Cardiac fibroblast (primary cell): Measurements from ENCODE around the gene AADAT.

Source experiments
- DNase-seq, 2 donors: peaks; one replicate each; pipeline versions ENCODE4 v3.0.0 to v3.0.0-alpha.2; 2010; ENCODE audit warnings: low read depth in 2 of 2
- H3K4me3 ChIP-seq, 2 donors: replicated peaks in 1 of 2; 1 replicate in 1 of 2; 2 replicates in 1 of 2; pipeline ENCODE4 v1.5.1; 2011; ENCODE audit warnings: low read depth in 2 of 2, low read length in 2 of 2, mild to moderate bottlenecking in 2 of 2, moderate library complexity in 1 of 2
- TF ChIP-seq, protein P1 (sequence below): IDR thresholded peaks from one replicate; pipeline ENCODE4 v1.5.1; 2011; ENCODE audit warnings: low read depth, mild to moderate bottlenecking, low read length, inconsistent platforms

AADAT gene

GRCh38 chr4:170038232-170038631 is 51.5 kb downstream of the AADAT start:
- DNase-seq: no peak
- no peak overlapping the region for H3K4me3 ChIP-seq
- TF ChIP-seq, protein P1, sequence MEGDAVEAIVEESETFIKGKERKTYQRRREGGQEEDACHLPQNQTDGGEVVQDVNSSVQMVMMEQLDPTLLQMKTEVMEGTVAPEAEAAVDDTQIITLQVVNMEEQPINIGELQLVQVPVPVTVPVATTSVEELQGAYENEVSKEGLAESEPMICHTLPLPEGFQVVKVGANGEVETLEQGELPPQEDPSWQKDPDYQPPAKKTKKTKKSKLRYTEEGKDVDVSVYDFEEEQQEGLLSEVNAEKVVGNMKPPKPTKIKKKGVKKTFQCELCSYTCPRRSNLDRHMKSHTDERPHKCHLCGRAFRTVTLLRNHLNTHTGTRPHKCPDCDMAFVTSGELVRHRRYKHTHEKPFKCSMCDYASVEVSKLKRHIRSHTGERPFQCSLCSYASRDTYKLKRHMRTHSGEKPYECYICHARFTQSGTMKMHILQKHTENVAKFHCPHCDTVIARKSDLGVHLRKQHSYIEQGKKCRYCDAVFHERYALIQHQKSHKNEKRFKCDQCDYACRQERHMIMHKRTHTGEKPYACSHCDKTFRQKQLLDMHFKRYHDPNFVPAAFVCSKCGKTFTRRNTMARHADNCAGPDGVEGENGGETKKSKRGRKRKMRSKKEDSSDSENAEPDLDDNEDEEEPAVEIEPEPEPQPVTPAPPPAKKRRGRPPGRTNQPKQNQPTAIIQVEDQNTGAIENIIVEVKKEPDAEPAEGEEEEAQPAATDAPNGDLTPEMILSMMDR: no peak

DNA sequence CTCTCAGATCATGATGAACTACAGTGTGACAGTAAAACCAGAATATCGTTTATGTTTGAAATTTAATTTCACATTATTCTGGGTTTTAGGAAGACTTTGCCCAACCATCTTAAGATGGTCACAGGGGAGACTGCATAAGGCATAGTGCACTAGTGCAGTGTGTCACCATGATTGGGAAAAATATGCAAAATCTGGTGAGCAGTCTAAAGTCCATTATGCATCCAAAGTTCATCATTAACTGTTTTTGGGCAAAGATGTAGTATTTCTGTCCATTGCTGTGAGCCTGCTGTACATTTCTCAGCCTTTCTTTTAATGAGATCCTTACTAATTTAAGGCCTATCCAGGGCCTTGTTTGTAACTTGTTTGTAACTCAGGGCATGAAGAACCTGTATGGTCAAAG is 52.3 kb downstream of the AADAT start:
- no peak for DNase-seq
- TF ChIP-seq, protein P1: no peak

DNA sequence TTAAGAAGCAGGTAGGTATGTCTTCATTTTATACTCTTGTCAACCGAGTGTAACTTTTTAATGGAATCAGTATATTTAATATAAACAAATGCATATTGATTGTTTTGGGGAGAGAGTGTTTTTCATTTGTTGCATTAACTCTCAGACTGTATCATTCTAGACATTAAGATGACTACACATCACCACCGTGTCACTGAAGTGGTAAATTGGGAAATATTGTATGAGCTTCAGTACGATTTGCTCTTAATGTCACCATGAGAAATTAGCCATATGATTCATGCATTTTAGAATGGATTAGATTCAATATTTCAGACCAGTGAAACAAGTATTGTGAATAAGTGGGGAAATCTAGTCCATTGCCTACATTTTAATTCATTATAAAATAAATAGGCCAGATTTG is 53.9 kb downstream of the AADAT start:
- H3K4me3 ChIP-seq: no peak overlapping the region
- TF ChIP-seq, protein P1: no peak

More for the DNA sequence above, 52.3 kb downstream of the AADAT start:
- H3K4me3 ChIP-seq: no peak overlapping the region

GRCh38 chr4:170035231-170035630 is 54.5 kb downstream of the AADAT start:
- H3K4me3 ChIP-seq: no peak overlapping the region
- DNase-seq: no peak
- TF ChIP-seq, protein P1: no peak

More for the DNA sequence above, 53.9 kb downstream of the AADAT start:
- no peak for DNase-seq

DNA sequence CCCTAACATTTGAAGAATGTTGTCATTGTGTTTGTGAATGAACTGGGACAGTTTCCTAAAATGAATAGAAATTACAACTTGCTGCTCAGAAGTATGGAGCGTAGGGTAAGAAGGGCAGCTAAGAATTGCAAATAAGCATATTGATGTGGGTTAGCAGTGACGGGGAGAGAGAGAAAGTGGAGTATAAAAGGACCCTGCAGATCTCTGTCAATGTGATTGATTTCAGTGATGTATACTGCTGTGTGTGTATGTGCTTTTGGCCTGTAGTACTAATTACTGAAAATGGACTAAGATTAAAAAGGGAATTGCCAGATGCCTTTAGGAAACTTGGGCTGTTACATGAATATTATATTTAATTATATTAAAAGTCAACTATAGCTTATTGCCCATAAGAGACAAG is 55.8 kb downstream of the AADAT start:
- DNase-seq: no peak
- TF ChIP-seq, protein P1: no peak
- no peak overlapping the region for H3K4me3 ChIP-seq

GRCh38 chr4:170030121-170030520 is 59.6 kb downstream of the AADAT start:
- H3K4me3 ChIP-seq: no peak overlapping the region
- TF ChIP-seq, protein P1: no peak
- DNase-seq: no peak

DNA sequence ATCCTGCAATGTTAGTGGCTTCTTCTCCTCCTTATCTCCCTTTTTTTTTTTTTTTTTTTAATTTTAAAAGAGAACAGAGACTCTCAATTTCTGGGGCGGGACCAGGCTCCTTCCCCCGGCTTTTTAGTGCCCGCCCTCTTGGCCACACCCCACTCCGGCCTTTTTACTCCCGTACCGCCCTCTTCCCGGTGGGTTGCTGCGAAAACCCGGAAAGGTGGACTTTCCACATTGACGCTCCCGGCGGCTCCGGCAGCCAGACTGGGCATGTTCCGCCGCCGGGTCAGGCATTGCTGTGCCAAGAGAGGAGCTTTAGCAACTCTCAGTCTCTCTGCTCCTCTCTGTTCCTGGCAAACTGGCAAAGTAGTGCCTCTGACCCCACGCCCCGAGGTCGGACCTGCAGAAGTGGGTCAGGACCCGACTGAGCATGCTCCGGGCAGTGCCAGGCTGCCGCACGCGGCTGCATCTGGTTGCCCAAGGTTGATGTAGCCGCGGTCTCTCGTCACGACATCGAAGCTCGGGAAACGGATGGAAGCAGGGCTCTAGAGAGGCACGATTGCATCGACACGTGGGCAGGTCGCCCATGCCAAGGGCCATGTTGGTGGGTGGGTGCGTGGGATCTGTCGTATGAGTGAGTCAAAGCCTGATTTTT is 62.5 kb downstream of the AADAT start:
- DNase-seq: peak; percentile 98
- peak overlapping the region; percentile 78 to 83 for H3K4me3 ChIP-seq
- TF ChIP-seq, protein P1: no peak
